GM18868 (cell line): Measurements from ENCODE around the gene FCHO1.
A peak's percentile ranks its signal among the peaks of the same experiment; 100 is the strongest.

Source experiments
- ATAC-seq: cut with Tn5 transposase; IDR thresholded peaks from one replicate; pipeline ENCODE4 v1.9.1; 2021; ENCODE audit warnings: mild to moderate bottlenecking, moderate library complexity; ENCODE audit not compliant: unreplicated experiment

FCHO1 gene

GRCh38 chr19:17727843-17728242 lies 23.4 kb upstream of the FCHO1 start:
- ATAC-seq = no peak

GRCh38 chr19:17733127-17733526 lies 18.1 kb upstream of the FCHO1 start:
- no peak for ATAC-seq

GRCh38 chr19:17734146-17734545 lies 17.1 kb upstream of the FCHO1 start:
- ATAC-seq = no peak

DNA sequence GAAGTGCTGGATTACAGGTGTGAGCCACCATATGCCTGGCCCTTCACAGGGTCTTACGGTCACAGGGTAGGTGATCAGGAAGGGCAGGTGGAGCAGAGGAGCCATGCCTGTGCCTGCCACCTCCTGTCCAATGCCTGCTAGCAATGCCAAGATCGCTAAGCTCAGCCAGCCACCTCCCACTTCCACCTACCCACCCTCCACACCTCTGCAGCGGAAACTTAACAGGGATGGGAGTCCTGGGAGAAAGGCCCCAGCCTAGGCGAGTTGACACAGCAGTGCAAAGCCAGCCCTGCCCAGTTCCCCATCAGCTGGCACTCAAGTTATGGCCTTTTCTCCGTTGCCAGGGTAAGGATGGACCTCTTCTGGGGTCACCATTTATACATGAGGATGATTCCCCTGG lies 15.9 kb upstream of the FCHO1 start:
- ATAC-seq = no peak

- ATAC-seq = no peak
Measured at GRCh38 chr19:17737690-17738153, 13.6 kb upstream of the FCHO1 start.

DNA sequence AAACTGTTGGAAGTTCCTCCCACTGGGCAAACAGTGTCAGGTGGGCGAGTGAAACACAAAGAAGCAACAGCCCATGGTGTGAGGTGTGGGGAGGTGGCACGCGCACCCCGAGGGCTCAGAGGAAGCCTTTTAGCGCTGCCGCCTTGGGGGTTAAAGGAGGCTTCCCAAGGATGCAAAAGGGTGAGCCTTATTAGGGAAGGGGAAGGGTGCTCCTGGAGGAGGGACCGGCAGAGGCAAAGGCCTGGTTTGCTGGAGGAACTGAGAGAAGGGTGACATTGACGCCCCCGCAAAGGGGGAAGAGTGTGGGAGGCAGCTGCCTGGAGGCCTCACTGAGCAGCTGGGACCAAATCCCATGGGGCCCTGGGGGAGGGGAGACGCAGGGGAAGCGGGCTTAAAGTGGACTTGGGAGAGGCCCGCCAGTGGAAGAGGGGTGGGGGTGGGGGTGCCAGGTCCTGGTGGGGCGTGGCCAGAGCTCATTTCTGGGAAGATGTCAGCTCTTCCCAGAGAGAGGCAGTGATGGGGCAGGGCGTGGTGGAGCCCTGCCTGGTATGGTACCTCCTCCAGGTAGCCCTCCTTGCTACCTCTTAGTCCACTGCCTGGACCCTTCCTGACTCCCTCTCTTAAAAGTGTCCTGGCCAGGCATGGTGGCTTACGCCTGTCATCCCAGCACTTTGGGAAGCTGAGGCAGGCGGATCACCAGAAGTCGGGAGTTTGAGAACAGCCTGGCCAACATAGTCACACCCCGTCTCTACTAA lies 12.0 kb upstream of the FCHO1 start:
- no peak for ATAC-seq

DNA sequence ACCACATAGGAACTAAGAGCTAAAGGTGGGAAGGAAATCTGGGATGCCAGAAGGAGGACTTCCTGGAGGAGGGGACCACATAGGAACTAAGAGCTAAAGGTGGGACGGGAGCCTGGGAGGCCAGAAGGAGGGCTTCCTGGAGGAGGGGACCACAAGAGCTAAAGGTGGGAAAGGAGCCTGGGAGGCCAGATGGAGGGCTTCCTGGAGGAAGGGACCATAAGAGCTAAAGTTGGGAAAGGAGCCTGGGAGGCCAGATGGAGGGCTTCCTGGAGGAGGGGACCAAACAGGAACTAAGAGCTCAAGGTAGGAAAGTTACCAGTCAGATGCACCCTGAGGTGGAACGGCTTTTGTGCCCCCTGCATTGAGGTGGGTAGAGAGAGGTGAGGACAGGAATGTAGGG lies 9.8 kb upstream of the FCHO1 start:
- no peak for ATAC-seq

GRCh38 chr19:17743874-17744580 lies 7.2 kb upstream of the FCHO1 start:
- no peak for ATAC-seq

DNA sequence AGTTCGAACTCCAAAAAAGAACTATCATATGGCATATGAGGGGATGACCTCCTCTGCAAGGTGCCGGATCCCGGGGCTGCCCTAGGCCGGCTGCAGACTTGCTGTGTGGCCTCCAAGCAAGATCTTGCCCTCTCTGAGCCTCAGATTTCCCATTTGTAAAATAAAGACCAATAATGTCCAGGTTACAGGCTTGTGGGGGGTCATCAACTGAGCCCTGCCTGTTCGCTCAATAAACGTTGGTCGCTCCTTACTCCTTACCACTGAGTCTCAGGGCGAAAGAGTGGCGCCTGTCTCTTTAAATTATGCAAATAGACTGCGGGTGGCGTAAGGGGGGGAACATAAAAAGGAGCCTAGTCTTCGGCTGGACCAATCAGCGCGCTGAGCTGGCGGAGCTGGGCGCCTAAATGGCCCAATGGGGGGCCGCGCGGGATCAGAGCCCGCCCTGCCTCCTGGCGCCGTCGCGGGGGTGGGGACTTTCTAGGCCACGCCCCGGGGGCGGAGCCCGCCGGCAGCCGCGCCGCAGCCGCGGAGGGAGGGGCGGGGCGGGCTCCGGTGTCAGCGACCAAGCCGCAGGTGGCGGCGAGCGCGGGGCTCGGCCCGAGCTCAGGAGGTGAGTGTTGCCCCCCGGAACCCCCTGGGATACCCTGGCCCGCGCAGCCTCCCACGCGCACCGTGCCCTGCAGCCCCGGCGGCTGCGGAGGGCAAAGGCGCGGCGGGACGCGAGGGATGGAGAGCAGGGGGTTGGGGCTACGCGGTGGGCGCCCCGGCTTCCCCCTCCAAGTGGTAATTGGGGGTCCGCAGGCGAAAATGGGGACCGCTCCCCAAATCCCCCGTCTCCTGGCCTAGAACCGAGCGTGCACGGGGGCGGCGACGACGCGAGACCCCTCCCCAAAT lies 3.8 kb upstream of the FCHO1 start:
- peak; percentile 79 for ATAC-seq

GRCh38 chr19:17748884-17749638 lies 2.2 kb upstream of the FCHO1 start:
- no peak for ATAC-seq

DNA sequence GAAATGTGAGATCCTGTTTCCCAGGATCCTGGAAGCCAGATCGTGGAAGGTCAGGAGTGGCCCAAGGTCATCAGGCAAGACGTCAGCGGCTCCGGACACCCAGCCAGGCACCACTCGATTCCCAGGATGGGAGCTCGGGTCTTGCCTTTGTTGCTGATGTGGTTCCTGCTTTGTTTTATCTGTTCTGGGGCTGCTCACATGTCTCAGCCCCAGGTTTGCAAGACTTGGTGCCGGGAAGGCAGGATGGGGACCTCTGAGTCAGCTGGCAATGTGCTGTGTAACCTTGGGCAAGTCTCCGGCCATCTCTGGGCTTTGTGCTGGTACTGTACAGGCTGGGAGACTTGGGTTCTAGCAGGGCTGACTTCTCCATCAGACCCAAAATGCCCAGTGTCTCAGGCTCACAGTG lies 1.4 kb upstream of the FCHO1 start:
- no peak for ATAC-seq

- no peak for ATAC-seq
Measured at GRCh38 chr19:17751912-17752273, 616 bp downstream of the FCHO1 start.

DNA sequence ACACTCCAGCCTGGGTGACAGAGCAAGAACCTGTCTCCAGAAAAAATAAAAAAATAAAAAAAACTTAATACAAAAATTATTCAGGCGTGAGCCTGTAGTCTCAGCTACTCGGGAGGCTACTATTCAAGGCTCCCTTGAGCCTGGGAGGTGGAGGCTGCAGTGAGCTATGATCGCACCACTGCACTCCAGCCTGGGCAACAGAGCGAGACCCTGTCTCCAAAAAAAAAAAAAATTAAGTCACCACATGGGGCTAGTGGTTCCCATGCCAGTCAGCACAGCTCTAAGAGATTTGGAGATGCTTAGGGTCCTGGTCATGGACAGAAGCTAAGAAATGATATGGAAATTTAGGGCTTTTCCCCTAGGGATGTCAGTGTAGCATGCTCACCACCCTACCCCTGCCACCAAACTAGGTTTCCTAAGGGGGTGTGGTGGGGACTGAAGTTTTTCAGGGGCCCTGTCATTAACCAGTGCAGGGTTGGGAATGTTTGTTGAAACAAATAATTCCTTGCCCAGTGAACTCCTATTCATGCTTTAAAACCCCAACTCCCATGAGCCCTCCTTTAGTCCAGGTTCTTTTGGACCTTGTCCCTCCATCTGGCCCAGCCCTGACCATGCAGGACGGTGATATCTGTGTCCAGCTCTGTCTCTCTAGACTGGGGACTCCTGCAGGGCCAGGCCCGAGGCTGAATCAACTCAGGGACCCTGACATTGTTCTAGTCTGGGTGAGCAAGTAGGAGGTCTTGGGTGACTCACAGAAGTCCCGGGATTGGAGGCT lies 1.8 kb downstream of the FCHO1 start:
- no peak for ATAC-seq

DNA sequence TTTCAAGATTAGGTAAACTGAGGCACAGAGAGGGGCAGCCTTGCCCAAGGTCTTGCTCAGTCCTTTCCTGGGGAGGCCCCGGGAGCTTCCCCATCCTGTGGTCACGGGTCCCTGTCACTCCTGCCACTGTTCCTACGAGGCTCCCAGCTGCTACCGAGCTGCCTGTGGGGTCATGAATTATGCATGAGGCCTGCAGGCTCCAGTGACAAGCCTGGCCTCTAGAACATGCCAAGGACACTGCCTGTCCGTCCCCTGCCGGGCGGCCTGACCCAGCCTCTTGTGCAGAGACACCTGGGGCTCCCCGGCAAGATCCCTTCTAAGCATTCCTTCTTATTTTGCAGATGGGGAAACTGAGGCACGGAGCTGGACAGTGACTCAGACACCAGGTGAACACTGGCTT lies 2.7 kb downstream of the FCHO1 start:
- no peak for ATAC-seq

DNA sequence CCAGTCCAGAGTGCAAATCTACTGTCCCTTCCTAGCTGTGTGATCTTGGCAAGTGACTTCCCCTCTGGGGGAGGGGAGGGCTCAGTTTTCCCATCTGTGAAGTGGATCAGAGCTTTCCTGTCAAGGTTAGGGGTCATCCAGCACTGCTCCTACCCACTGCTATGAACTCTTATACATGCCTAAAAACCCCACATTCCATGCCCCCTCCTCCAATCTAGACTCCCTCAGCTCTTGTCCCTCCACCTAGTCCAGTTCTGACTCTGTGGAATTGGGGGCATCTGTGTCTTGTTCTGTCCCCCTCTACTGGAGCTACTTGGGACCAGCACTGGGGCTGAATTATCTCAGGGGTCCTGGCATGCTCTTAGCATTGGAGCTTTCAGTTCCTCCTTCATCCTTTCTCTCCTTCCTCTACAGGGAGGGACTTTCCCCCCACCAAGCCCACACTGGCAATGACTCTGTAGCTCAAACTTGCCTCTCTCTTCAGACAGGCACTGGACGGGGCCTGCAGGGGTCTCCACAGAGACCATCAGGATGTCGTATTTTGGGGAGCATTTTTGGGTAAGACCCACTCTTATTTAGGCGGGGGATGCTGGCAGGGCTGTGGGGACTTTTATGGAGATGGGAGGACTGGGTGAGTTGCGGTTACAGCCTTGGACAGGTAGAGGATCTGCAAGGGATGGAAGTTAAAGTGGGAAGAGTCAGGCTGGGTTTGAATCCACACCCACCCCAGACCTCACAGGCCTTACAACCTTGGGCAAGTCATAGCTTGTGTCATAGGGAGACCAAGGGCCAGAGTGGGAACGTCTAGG lies 3.6 kb downstream of the FCHO1 start:
- ATAC-seq = peak; percentile 64

DNA sequence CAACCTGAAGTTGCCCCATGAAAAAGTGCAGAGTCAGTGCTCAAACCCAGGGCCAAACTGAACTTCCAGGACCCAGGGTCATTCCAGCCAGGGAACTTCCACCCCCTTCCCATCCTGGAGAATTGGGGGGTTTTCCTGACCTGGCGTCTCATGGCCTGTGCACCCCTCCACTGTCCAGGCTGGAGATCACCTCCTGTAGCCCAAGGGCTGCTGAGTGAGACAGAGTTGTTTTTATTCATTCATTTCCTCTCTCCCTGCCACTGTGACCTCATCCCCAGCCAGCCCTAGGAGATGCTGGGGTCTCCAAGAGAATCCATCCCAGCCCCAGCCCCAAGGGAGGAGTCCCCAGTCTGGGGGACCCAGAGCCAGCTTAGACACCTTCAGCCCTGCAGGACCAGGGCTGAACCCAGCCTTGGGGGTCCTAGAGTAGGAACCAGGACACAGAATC lies 4.2 kb downstream of the FCHO1 start:
- no peak for ATAC-seq

GRCh38 chr19:17755977-17756670 lies 4.8 kb downstream of the FCHO1 start:
- ATAC-seq = no peak

- ATAC-seq = no peak
Measured at GRCh38 chr19:17757125-17757524, 5.8 kb downstream of the FCHO1 start.

- no peak for ATAC-seq
Measured at GRCh38 chr19:17758515-17758914, 7.2 kb downstream of the FCHO1 start.
